ENCODE measurements around the gene SPAG9.

- TF ChIP-seq CTCF (IDR thresholded peaks at IDR 0.05) = peak in 3 of 4 donors; percentile 14 to 18 (median 17)
- no peak for TF ChIP-seq POLR2A (IDR thresholded peaks at IDR 0.05)
Measured at GRCh38 chr17:51119415-51120356, 982 bp downstream of the SPAG9 start.
